Brain microvascular endothelial cell (primary cell): ENCODE data around the gene SMIM28.
"Not testable (repeated sequence)": the region's sequence is repeated elsewhere in the genome, so short reads cannot be mapped to it uniquely, and the experiment has no call there.

Experiments used
- DNase-seq: peaks from one replicate; pipeline ENCODE4 v3.0.0-alpha.2; 2020
- H3K27ac ChIP-seq: fragments of 250-450 bp; sonication (Bioruptor Pico); 2 replicates; pipeline ENCODE4 v1.5.1; 2020; ENCODE audit warnings: mild to moderate bottlenecking, moderate library complexity
- H3K27me3 ChIP-seq: fragments of 250-450 bp; sonication (Bioruptor Pico); replicated peaks from 2 replicates; pipeline ENCODE4 v1.5.1; 2020; ENCODE audit warnings: mild to moderate bottlenecking
- H3K36me3 ChIP-seq: fragments of 250-450 bp; sonication (Bioruptor Pico); replicated peaks from 2 replicates; pipeline ENCODE4 v1.5.1; 2020; ENCODE audit warnings: mild to moderate bottlenecking
- H3K4me3 ChIP-seq: 2 replicates; pipeline ENCODE4 v1.5.1; 2011; ENCODE audit warnings: low read depth, mild to moderate bottlenecking, control low read depth, low read length, moderate library complexity
- CTCF ChIP-seq: IDR thresholded peaks from 2 replicates; pipeline ENCODE4 v1.5.1; 2011; ENCODE audit warnings: low read depth, mild to moderate bottlenecking, moderate library complexity, low read length, control low read depth, inconsistent platforms; ENCODE audit errors: missing control alignments
- in situ Hi-C: cut with HindIII; loops from 2 replicates; pipeline ENCODE4 v1.10.0; 2017; ENCODE audit warnings: low sequenced_read_pairs, low pct_ligation_motif_present

The SMIM28 gene

GRCh38 chr6:138421089-138421488, 43.4 kb downstream of the SMIM28 start:
- no peak for DNase-seq
- no peaks in the 10 kb centered on the region for H3K27me3 ChIP-seq
- H3K27ac ChIP-seq, result no peak overlapping the region
- H3K4me3 ChIP-seq, result no peak overlapping the region
- in situ Hi-C loops, result no loop called here
- peaks cover 10% of the 10 kb centered on the region for H3K36me3 ChIP-seq
- TF ChIP-seq CTCF, result no peak

GRCh38 chr6:138421608-138422007, 43.9 kb downstream of the SMIM28 start:
- in situ Hi-C loops, result no loop called here
- H3K36me3 ChIP-seq, result peaks cover 10% of the 10 kb centered on the region
- no peaks in the 10 kb centered on the region for H3K27me3 ChIP-seq
- no peak for DNase-seq
- no peak overlapping the region for H3K27ac ChIP-seq
- no peak overlapping the region for H3K4me3 ChIP-seq
- no peak for TF ChIP-seq CTCF

- H3K27ac ChIP-seq, result no peak overlapping the region
- in situ Hi-C loops, result no loop called here
Observed at GRCh38 chr6:138422861-138423260, 45.2 kb downstream of the SMIM28 start.

GRCh38 chr6:138424004-138424904, 46.5 kb downstream of the SMIM28 start:
- H3K27me3 ChIP-seq, result no peaks in the 10 kb centered on the region
- H3K36me3 ChIP-seq, result peaks cover 11% of the 10 kb centered on the region
- DNase-seq, result no peak
- in situ Hi-C loops, result no loop called here
- no peak overlapping the region for H3K4me3 ChIP-seq
- TF ChIP-seq CTCF, result no peak
- no peak overlapping the region for H3K27ac ChIP-seq

More at GRCh38 chr6:138422861-138423260, 45.2 kb downstream of the SMIM28 start:
- Histone ChIP-seq H3K27me3 (no peaks in the 10 kb centered on the region), H3K36me3 (peaks cover 10% of the 10 kb centered on the region), H3K4me3 (no peak overlapping the region)
- DNase-seq, result no peak
- no peak for TF ChIP-seq CTCF

- H3K27ac ChIP-seq, in situ Hi-C loops, H3K4me3 ChIP-seq, DNase-seq, H3K27me3 ChIP-seq: not testable (repeated sequence)
- peaks cover 12% of the 10 kb centered on the region for H3K36me3 ChIP-seq
Observed at GRCh38 chr6:138425256-138425655, 47.6 kb downstream of the SMIM28 start.

GRCh38 chr6:138426500-138427123, 48.9 kb downstream of the SMIM28 start:
- no peaks in the 10 kb centered on the region for H3K27me3 ChIP-seq
- peaks cover 10% of the 10 kb centered on the region for H3K36me3 ChIP-seq
- in situ Hi-C loops, result no loop called here
- no peak for DNase-seq
- H3K27ac ChIP-seq, result no peak overlapping the region
- H3K4me3 ChIP-seq, result no peak overlapping the region
- TF ChIP-seq CTCF, result no peak
